PFSK-1 (cell line): Measurements from ENCODE around the gene KRT33A.

ENCODE experiments used
- POLR2AphosphoS5 ChIP-seq: IDR thresholded peaks from 2 replicates; pipeline ENCODE4 v1.6.1; 2012; ENCODE audit warnings: low read depth, mild to moderate bottlenecking, control low read depth, low read length, moderate library complexity
- TAF1 ChIP-seq: IDR thresholded peaks from 2 replicates; pipeline ENCODE4 v1.6.1; 2012; ENCODE audit warnings: low read length, control low read depth, borderline replicate concordance; ENCODE audit not compliant: insufficient read depth
- TF ChIP-seq, protein P1 (sequence below), 2 experiments: IDR thresholded peaks; 2 replicates each; pipeline versions ENCODE4 v1.6.1 to v1.8.0; 2011 to 2012; ENCODE audit warnings: low read depth in 2 of 2, low read length in 2 of 2, control low read depth in 1 of 2, inconsistent platforms in 1 of 2, mild to moderate bottlenecking in 1 of 2, moderate library complexity in 1 of 2; ENCODE audit not compliant: insufficient read depth in 1 of 2

DNA sequence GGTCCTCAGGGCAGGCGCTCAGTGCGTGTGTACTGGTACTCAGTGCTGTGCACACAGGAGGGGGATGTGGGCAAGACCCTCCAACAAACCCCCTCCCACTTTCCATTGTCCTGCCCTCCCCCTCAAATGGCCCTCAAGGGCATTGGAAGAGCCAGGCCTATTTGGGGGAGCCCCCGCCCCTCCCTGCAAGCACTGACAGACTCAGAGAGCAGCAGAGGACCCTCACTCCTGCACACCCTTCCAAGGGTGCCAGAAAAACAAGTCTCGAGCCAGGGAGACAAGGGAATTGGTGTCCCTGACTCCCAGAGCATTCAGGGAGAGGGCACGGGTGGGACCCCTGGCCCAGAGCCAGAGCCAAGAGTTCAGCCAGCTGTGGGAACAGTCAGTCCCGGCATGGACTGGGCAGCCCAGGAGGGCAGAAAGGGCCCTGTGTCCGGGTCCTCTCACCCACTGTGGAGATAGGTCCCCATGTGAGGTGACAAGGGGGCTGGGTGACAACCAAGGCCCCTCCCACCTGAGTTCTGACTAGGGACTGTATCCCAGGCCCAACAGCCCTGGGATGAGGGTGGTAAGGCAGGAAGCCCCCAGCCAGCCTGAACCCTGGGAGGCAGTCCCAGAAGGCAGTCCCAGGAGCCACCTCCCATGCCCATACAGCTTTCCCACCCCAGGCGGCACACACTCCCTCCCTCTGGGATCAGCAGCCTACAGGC lies 23.1 kb downstream of the KRT33A start:
- no peak for TF ChIP-seq POLR2AphosphoS5
- no peak for TF ChIP-seq TAF1
- TF ChIP-seq, protein P1, sequence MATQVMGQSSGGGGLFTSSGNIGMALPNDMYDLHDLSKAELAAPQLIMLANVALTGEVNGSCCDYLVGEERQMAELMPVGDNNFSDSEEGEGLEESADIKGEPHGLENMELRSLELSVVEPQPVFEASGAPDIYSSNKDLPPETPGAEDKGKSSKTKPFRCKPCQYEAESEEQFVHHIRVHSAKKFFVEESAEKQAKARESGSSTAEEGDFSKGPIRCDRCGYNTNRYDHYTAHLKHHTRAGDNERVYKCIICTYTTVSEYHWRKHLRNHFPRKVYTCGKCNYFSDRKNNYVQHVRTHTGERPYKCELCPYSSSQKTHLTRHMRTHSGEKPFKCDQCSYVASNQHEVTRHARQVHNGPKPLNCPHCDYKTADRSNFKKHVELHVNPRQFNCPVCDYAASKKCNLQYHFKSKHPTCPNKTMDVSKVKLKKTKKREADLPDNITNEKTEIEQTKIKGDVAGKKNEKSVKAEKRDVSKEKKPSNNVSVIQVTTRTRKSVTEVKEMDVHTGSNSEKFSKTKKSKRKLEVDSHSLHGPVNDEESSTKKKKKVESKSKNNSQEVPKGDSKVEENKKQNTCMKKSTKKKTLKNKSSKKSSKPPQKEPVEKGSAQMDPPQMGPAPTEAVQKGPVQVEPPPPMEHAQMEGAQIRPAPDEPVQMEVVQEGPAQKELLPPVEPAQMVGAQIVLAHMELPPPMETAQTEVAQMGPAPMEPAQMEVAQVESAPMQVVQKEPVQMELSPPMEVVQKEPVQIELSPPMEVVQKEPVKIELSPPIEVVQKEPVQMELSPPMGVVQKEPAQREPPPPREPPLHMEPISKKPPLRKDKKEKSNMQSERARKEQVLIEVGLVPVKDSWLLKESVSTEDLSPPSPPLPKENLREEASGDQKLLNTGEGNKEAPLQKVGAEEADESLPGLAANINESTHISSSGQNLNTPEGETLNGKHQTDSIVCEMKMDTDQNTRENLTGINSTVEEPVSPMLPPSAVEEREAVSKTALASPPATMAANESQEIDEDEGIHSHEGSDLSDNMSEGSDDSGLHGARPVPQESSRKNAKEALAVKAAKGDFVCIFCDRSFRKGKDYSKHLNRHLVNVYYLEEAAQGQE (IDR thresholded peaks at IDR 0.05; ENCODE audit: insufficient read depth in 1 of 2, low read depth in 2 of 2, low read length in 2 of 2): no peak
